Gastroesophageal sphincter (tissue), 4 donors: ENCODE measurements around the gene HLA-DMB. TPM values are rescaled to one million over a fixed set of nuclear protein-coding genes. Genes with fewer than 3 reads are reported as not detected.

Source experiments
- ATAC-seq: fragments of 150-250 bp; one replicate; pipeline ENCODE4 v1.9.1; 2016; ENCODE audit warnings: mild to moderate bottlenecking, moderate library complexity
- H3K27ac ChIP-seq, 4 donors: fragments of 200-600 bp; sonication (generic) in 3 of 4; 1 replicate in 3 of 4; 2 replicates in 1 of 4; pipeline ENCODE4 v1.5.1; 2016 to 2019
- H3K27me3 ChIP-seq: fragments of 200-600 bp; sonication (generic); one replicate; pipeline ENCODE4 v1.5.1; 2019
- H3K36me3 ChIP-seq, 2 donors: fragments of 200-600 bp; sonication (generic); one replicate each; pipeline ENCODE4 v1.5.1; 2019; ENCODE audit warnings: control low read depth in 1 of 2
- H3K4me1 ChIP-seq, 3 donors: fragments of 200-600 bp; sonication (generic); 1 replicate in 2 of 3; 2 replicates in 1 of 3; pipeline ENCODE4 v1.5.1; 2016 to 2019; ENCODE audit warnings: control low read depth in 2 of 3
- H3K4me3 ChIP-seq, 2 donors: fragments of 200-600 bp; sonication (generic); one replicate each; pipeline ENCODE4 v1.5.1; 2019; ENCODE audit warnings: mild to moderate bottlenecking in 1 of 2, moderate library complexity in 1 of 2
- H3K9me3 ChIP-seq, 3 donors: fragments of 200-600 bp; sonication (generic); one replicate each; pipeline ENCODE4 v1.5.1; 2017 to 2019; ENCODE audit warnings: control low read depth in 2 of 3
- EP300 ChIP-seq: sonication (generic); formaldehyde crosslinking; IDR thresholded peaks from one replicate; pipeline ENCODE4 v1.6.1; 2017; ENCODE audit warnings: antibody characterized with exemption, mild to moderate bottlenecking
- POLR2A ChIP-seq, 2 donors: fragments of 450-650 bp; IDR thresholded peaks; one replicate each; pipeline ENCODE4 v1.6.1; 2017; ENCODE audit warnings: antibody characterized with exemption in 2 of 2, mild to moderate bottlenecking in 2 of 2, moderate library complexity in 1 of 2
- POLR2AphosphoS5 ChIP-seq: sonication (generic); formaldehyde crosslinking; IDR thresholded peaks from one replicate; pipeline ENCODE4 v1.6.1; 2017; ENCODE audit warnings: antibody characterized with exemption
- WGBS, 2 donors: methylation state at CpG; one replicate each; pipeline ENCODE4 v1.1.5; 2018; ENCODE audit warnings: low coverage in 1 of 2; 5-methylcytosine and 5-hydroxymethylcytosine counted together
- total RNA-seq, 4 donors: library from RNA; depleted of rRNA; stranded (reverse); fragments of >200 nt; gene quantifications; one replicate each; pipeline ENCODE4 v1.1.0, GENCODE V29; 2016
- TF ChIP-seq, protein P1 (sequence below), 4 experiments: fragments of 200-600 bp in 2 of 4; fragments of 450-650 bp in 2 of 4; sonication (generic) in 1 of 4; IDR thresholded peaks; one replicate each; pipeline ENCODE4 v1.5.1; 2017 to 2019; ENCODE audit warnings: antibody characterized with exemption in 4 of 4, mild to moderate bottlenecking in 2 of 4, moderate library complexity in 2 of 4

Gene HLA-DMB
- total RNA-seq, 4 donors from 2014 or later = 7.3 to 26.0 (median 11.6) TPM

DNA sequence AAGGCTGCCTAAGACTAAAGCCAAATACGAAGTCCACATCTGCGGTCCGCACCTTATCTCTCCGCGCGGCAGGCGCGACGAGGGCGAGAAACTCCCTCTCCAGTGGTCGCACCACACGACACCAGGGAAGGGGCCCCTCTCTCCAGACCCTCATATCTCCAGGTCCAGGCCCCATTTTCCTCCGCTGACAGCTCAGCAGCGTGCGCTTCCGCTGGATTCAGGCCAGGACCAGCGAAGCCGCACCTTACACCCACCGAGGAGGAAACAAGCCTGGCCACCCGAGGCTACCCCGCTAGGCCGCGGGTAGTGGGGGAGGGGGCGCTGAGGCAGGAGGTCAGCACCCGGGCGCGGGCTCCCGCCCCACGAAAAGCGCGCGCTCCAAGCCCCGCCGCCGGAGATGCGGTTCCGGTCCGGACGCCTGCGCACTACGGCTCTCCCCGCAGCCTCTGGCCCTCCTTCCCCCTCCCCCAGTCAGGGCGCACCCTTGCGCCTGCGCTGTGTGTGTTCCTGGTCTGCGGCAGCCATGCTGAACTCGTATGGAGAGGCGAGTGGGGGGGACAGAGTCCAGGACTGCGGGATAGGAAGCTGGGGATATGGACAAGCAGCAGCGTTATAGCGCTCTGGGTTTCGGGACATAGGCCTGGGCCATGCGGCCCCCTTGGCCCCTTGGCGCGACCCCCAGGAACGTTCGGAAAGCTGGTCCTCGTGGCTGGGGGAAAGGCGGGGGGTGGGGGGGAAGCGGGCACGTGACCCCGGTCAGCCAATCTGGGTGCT lies 27.5 kb upstream of the HLA-DMB start, which contains the start of gene BRD2:
Gene BRD2, plus strand, starts transcription at position 502 of the 774 bp plus-strand sequence. CDS start 4,305 bp downstream, outside the sequence.
- peak; percentile 76 for ATAC-seq
- Histone ChIP-seq H3K4me1 (peaks cover 2 to 21% (median 4%) of the 10 kb centered on the region in 3 donors), H3K27me3 (no peaks in the 10 kb centered on the region), H3K36me3 (peaks cover 0 to 10% of the 10 kb centered on the region in 2 donors), H3K27ac (peak within 1 kb of the TSS; percentile 94 to 100 (median 98)), H3K4me3 (peak within 1 kb of the TSS; percentile 66 to 91), H3K9me3 (no peaks in the 10 kb centered on the region)
- 0% methylated on average over 15 of the region's 62 CpGs; no CpG with 5 or more reads in 1 of the 2 donors for WGBS, 2 donors
- TF ChIP-seq EP300 (no peak), POLR2AphosphoS5 (peak; percentile 83), POLR2A (IDR thresholded peaks at IDR 0.05) (peak; percentile 85 to 87)
- TF ChIP-seq, protein P1, sequence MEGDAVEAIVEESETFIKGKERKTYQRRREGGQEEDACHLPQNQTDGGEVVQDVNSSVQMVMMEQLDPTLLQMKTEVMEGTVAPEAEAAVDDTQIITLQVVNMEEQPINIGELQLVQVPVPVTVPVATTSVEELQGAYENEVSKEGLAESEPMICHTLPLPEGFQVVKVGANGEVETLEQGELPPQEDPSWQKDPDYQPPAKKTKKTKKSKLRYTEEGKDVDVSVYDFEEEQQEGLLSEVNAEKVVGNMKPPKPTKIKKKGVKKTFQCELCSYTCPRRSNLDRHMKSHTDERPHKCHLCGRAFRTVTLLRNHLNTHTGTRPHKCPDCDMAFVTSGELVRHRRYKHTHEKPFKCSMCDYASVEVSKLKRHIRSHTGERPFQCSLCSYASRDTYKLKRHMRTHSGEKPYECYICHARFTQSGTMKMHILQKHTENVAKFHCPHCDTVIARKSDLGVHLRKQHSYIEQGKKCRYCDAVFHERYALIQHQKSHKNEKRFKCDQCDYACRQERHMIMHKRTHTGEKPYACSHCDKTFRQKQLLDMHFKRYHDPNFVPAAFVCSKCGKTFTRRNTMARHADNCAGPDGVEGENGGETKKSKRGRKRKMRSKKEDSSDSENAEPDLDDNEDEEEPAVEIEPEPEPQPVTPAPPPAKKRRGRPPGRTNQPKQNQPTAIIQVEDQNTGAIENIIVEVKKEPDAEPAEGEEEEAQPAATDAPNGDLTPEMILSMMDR (IDR thresholded peaks at IDR 0.05) = no peak

DNA sequence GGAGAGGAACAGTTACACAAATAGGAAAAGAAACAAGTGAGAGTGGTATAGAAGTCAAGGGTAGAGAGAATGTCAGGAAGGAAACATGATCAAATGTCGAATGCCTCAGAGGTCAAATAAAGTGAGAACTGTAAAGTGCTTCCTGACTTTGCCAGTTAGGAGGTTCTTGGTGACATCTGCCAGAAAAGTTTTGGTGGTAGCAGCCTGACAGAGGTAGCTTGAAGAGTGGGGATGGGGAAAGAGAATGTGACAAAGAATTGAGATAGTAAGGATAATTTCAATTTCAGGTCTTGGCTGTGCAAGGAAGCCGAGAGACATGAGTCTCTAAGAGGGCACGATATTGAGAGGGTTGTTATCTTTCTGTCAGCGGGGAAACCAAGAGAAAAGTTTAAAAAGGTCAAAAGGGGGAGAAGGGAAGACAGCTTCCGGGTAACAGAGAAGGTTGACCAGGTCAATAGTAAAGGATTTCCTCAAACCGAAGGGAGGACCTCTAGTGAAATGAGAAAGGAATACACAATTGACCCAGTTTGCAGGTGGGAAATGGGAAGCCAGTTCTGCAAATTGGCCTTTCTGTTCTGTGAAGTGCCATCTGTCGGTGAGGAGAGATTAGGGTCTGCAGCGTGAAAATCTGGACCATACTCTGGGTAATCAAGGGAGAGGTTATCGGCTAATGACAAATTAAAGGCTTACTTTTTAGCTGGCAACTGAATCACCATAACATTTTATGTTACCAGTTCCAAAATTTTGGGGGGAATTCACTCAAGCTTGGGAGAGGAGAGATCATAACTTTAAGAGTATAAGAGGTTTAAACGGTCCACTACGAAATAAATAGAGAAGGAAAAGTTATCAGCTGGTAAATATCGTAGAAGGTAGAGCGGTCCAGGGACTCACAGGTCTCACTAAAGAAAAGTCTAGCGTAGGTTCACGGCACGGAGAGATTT lies 26.6 kb upstream of the HLA-DMB start:
- Histone ChIP-seq H3K4me1 (peaks cover 2 to 21% (median 4%) of the 10 kb centered on the region in 3 donors), H3K36me3 (peaks cover 0 to 2% of the 10 kb centered on the region in 2 donors), H3K9me3 (no peaks in the 10 kb centered on the region), H3K27ac (peak overlapping the region; percentile 94 to 100 (median 98)), H3K4me3 (peak overlapping the region; percentile 66 to 91), H3K27me3 (no peaks in the 10 kb centered on the region)
- ATAC-seq = no peak
- WGBS, 2 donors = 6 to 11% methylated on average over 12 to 16 of the region's 16 CpGs
- TF ChIP-seq, protein P1 (IDR thresholded peaks at IDR 0.05) = peak in 3 of 4 experiments; percentile 34 to 65 (median 60)
- TF ChIP-seq EP300 = no peak

DNA sequence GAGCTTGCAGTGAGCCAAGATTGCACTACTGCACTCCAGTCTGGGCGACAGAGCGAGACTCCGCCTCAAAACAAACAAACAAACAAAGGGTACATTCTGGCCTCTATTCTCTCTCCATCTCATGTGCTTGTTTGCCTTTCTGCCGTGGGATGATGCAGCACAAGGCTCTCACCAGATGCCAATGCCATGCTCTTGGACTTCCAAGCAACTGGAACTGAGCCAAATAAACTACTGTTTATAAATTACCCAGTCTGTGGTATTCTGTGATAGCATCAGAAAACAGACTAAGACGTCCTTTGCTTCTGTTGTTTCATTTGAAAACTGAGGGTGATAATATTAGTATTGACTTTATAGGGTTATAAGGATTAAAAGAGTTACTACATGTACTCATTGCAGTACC lies 23.9 kb upstream of the HLA-DMB start:
- H3K4me3 ChIP-seq = no peak overlapping the region
- no peaks in the 10 kb centered on the region for H3K27me3 ChIP-seq
- ATAC-seq = no peak
- TF ChIP-seq POLR2AphosphoS5 = no peak
- TF ChIP-seq POLR2A (IDR thresholded peaks at IDR 0.05) = no peak
- TF ChIP-seq, protein P1 (IDR thresholded peaks at IDR 0.05) = no peak
- TF ChIP-seq EP300 = no peak
- 69 to 78% methylated on average over 2 of the region's 5 CpGs for WGBS, 2 donors
- no peaks in the 10 kb centered on the region for H3K9me3 ChIP-seq
- no peaks in the 10 kb centered on the region for H3K36me3 ChIP-seq
- H3K4me1 ChIP-seq = peaks cover 2 to 21% (median 4%) of the 10 kb centered on the region in 3 donors
- H3K27ac ChIP-seq = no peak overlapping the region

DNA sequence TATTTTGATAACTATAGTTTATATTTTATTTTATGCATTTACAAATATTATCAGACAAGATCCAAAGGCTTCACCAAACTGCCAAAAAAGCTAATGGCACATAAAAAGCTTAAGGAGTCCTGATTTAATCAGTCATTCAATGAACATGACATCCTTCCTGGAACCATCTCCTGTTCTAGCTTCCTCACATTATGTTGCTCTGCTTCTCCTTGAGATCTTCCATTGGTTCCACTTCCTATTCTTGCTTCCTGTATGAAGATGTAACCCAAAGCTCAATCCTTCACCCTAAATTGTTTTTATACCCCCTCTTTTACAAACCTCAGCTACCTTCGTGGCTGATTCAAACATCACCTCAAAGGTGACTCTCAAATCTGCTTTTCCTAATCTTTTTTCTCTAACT lies 23.0 kb upstream of the HLA-DMB start:
- Histone ChIP-seq H3K27me3 (no peaks in the 10 kb centered on the region), H3K9me3 (no peaks in the 10 kb centered on the region), H3K4me3 (no peak overlapping the region), H3K27ac (no peak overlapping the region), H3K36me3 (no peaks in the 10 kb centered on the region), H3K4me1 (peaks cover 2 to 21% (median 4%) of the 10 kb centered on the region in 3 donors)
- 43 to 82% methylated on average over 1 of the region's 1 CpG for WGBS, 2 donors
- no peak for ATAC-seq
- no peak for TF ChIP-seq POLR2A (IDR thresholded peaks at IDR 0.05)
- TF ChIP-seq POLR2AphosphoS5 = no peak
- TF ChIP-seq, protein P1 (IDR thresholded peaks at IDR 0.05) = no peak
- no peak for TF ChIP-seq EP300
